GM10266 (cell line): ENCODE data around the gene OR51A7.

Experiments
- DNase-seq: peaks from one replicate; pipeline ENCODE4 v3.0.0; 2012; ENCODE audit errors: extremely low spot score
- TF ChIP-seq, protein P1 (sequence below): IDR thresholded peaks from 2 replicates; pipeline ENCODE4 v1.5.1; 2012; ENCODE audit warnings: mild to moderate bottlenecking, low read depth; ENCODE audit not compliant: control insufficient read depth, insufficient read depth; ENCODE audit errors: missing control alignments

Gene OR51A7

DNA sequence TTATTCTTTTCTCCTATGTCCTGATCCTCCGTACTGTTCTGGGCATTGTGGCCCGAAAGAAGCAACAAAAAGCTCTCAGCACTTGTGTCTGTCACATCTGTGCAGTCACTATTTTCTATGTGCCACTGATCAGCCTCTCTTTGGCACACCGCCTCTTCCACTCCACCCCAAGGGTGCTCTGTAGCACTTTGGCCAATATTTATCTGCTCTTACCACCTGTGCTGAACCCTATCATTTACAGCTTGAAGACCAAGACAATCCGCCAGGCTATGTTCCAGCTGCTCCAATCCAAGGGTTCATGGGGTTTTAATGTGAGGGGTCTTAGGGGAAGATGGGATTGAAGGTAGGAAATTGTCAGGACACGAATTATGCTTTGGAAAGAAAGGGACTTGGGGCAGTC is 21.0 kb upstream of the OR51A7 start:
- TF ChIP-seq, protein P1, sequence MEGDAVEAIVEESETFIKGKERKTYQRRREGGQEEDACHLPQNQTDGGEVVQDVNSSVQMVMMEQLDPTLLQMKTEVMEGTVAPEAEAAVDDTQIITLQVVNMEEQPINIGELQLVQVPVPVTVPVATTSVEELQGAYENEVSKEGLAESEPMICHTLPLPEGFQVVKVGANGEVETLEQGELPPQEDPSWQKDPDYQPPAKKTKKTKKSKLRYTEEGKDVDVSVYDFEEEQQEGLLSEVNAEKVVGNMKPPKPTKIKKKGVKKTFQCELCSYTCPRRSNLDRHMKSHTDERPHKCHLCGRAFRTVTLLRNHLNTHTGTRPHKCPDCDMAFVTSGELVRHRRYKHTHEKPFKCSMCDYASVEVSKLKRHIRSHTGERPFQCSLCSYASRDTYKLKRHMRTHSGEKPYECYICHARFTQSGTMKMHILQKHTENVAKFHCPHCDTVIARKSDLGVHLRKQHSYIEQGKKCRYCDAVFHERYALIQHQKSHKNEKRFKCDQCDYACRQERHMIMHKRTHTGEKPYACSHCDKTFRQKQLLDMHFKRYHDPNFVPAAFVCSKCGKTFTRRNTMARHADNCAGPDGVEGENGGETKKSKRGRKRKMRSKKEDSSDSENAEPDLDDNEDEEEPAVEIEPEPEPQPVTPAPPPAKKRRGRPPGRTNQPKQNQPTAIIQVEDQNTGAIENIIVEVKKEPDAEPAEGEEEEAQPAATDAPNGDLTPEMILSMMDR, result no peak

DNA sequence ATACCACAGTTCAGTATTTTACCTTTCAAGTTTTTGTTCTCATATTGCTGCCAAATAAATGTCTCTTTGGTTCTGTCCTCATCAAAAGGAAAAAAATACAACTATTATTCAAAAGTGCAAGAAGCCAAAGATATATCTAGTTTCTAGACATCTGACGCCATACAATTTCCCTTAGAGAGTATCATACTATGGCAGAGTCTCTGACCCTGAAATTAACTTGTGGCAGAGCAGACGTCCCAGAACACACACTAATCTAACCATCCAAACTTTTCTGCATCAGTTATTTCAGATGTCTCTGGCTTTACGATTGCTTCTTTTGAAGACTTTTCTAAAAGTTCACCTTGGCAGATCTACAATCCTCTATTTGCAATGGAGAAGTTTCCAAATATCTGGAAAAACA is 19.2 kb upstream of the OR51A7 start:
- TF ChIP-seq, protein P1, result no peak
- DNase-seq, result no peak

More for the DNA sequence above, 21.0 kb upstream of the OR51A7 start:
- no peak for DNase-seq

DNA sequence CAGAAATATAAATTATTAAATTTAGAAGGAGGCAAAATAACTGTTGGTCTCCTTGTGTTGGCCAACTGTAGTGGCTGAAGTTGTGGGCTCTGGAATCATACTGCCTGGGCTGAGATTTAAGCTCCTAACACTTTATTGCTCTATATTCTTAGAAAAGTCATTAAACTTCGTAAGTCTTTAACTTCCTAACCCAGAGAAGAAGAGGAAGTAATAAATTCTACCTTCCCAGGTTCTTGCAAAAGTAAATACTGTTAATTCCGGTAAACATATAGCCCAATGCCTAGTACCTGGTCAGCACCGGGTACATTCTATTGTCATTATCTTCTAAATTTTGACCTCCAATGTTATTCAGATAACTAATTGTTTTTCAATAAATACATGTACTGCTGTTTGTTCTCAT is 17.4 kb upstream of the OR51A7 start:
- no peak for DNase-seq
- TF ChIP-seq, protein P1, result no peak

DNA sequence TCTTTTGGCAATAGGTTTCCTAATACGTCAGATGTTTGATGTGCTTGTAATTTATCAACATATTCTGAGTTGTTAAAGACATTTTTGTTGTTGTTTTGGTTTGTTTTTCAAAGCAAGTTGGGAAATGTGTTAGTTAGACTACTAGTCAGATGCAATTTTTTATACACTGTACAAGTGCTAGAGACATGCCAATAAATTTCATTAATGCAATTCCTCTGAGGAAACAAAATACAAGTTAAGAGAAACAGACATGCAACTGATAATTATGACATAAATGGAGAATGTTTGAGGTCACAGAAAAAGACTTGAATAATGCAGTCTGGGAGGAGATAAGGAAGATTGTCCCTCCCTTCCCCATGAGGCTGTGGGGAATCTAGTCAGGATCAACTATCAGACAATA is 16.0 kb upstream of the OR51A7 start:
- TF ChIP-seq, protein P1, result no peak
- DNase-seq, result no peak

DNA sequence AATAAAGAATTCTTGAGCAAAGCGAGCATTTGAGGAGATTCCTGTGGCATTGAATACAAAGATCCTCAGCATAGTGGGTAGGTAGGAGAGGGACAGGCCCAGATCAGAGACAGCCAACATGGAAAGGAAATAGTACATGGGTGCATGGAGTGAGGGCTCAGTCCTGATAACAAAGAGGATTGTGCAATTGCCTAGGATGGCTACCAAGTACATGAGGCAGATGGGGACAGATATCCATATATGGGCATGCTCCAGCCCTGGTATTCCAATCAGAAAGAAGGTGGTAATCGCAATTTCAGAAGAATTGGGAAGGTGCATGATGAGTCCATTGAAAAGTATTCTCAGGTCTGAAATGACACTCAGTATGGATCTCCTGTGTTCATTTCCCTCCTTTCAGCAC is 13.3 kb upstream of the OR51A7 start:
- TF ChIP-seq, protein P1, result no peak
- no peak for DNase-seq

DNA sequence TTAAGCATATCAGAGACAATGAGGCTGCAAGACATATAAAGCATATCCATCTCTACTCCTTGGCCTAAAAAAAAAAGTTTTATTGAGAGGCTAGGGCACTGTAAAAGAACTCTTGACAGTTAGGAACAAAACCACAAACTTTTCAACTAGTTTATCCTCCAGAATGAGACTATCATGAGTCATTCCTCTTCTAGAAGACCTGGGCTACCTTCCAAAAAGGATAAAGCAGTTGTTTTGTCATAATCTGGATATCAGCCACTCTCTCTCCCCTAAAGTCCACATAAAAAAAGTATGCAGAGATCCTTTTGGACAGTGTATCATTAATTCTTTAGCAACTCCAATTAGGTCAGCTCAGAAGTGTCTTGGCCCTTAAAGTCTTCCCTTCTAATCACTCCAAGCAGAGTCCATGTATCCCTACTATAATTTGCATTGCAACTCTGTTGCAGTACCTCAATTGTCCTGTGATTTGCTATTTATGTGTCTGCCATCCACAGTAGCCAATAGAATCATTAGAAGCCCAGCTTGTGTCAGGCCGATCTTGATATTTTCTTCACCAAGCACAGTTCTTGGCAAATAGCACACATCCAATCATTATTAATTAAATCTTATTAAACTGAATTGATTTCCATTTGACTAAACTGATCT is 11.5 kb upstream of the OR51A7 start:
- DNase-seq, result no peak
- TF ChIP-seq, protein P1, result no peak

DNA sequence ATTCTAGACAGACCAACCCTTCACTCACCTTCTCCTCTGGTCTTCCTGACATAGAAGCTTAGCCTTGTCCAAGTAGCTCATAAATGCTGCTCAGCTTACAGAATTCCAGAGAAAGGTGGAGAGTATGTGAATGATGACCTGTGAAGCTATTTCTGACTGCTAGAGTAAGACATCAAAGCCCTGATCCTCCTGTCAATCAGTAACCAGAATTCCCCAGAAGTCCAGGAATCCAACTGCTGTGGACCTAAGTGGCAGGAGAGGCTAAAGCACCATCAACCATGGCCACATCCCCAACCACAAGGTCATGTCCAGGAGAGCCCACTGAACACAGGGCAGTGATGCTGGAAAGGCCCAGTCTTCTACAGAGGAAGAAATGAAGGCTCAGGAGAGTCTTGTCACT is 13.0 kb downstream of the OR51A7 start:
- DNase-seq, result no peak
- TF ChIP-seq, protein P1, result no peak
